Measurements from ENCODE around the gene PNPLA8. TPM values are rescaled to one million over a fixed set of nuclear protein-coding genes. Genes with fewer than 3 reads are reported as not detected.

Gene PNPLA8
- total and polyA plus RNA-seq, 4 donors: 14.7 to 30.3 (median 23.0) TPM

DNA sequence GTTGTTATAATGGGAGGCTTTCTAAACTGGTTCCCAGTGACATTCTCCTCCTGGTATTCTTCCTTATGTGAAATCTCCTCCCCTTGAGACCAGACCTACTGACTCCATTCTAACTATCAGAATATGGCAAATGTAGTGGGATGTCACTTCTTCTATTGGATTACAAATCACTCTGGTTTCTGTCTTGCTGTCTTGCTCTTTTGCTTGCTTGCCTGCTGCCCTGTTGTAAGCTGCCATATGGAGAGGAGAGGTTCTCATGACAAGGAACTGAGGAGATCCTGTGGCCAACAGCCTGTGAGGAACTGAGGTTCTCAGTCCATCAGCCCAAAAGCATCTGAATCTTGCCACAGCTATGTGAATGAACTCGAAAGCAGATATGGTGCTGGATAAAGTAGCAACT is 65.0 kb downstream of the PNPLA8 start:
- DNase-seq (ENCODE audit: low spot score): no peak

DNA sequence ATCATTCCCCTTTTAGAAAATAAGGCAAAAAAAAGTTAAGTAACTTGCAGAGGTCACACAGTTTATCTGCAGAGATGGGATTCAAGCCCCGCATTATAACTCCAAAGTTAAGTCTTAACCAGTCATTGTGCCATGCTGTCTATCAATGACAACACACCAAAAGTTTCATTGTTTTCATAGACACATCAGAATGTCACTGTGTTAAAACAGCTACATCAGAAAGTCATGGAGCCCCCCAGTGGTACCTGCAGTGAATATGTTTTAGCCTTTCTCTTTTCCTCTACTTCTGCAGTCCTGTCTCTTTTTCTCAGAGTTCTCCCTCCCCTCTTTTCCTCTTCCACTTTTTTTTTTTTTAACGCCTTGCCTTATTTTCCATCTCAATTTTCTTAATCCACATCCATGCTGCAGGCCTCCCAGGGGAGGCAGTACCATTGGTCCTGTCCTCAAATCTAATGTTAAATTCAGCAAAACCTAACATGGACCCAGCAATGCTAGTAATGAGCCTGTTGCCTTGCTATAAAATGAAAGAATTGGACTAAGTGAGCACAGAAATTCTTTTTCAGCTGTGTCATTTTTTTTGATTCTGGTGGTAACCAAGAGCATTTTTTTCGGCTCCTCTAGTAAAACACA is 65.9 kb downstream of the PNPLA8 start:
- H3K27ac ChIP-seq (ENCODE audit: low read depth in 1 of 2, low read length in 2 of 2): no peak overlapping the region
- no peak for DNase-seq (ENCODE audit: low spot score)
- H3K9ac ChIP-seq (ENCODE audit: low read depth in 1 of 2, low read length in 2 of 2): no peak overlapping the region
- no peaks in the 10 kb centered on the region for H3K36me3 ChIP-seq (ENCODE audit: control insufficient read depth in 4 of 4, insufficient read depth in 3 of 4, low read depth in 1 of 4, low read length in 3 of 4)
- H3K27me3 ChIP-seq (ENCODE audit: control insufficient read depth in 4 of 4, insufficient read depth in 4 of 4, low read length in 3 of 4): peaks cover 0 to 13% (median 6%) of the 10 kb centered on the region in 4 donors
- no peak overlapping the region for H3K4me3 ChIP-seq (ENCODE audit: low read depth in 1 of 3, low read length in 3 of 3)
- H3K4me1 ChIP-seq (ENCODE audit: control insufficient read depth in 4 of 4, insufficient read depth in 4 of 4, low read length in 3 of 4): peaks cover 2 to 18% (median 11%) of the 10 kb centered on the region in 4 donors
- WGBS: 44% methylated on average over 3 of the region's 3 CpGs
- no peaks in the 10 kb centered on the region for H3K9me3 ChIP-seq (ENCODE audit: control insufficient read depth in 4 of 4, low read length in 3 of 4)
- TF ChIP-seq TAF1 (conservative IDR thresholded peaks at IDR 0.05) (no peak), RAD21 (IDR thresholded peaks at IDR 0.05) (peak; percentile 79 to 81), REST (IDR thresholded peaks at IDR 0.05) (no peak), CTCF (IDR thresholded peaks at IDR 0.05; ENCODE audit: low read depth, low read length, missing input control) (peak; percentile 49)
- TF ChIP-seq, protein P1, sequence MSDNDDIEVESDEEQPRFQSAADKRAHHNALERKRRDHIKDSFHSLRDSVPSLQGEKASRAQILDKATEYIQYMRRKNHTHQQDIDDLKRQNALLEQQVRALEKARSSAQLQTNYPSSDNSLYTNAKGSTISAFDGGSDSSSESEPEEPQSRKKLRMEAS (IDR thresholded peaks at IDR 0.05): no peak

More for the DNA sequence above, 65.0 kb downstream of the PNPLA8 start:
- H3K27ac ChIP-seq (ENCODE audit: low read depth in 1 of 2, low read length in 2 of 2): no peak overlapping the region
- H3K4me3 ChIP-seq (ENCODE audit: low read depth in 1 of 3, low read length in 3 of 3): no peak overlapping the region
- no peaks in the 10 kb centered on the region for H3K9me3 ChIP-seq (ENCODE audit: control insufficient read depth in 4 of 4, low read length in 3 of 4)
- TF ChIP-seq CTCF (IDR thresholded peaks at IDR 0.05; ENCODE audit: low read depth, low read length, missing input control) (no peak), SP1 (IDR thresholded peaks at IDR 0.05) (no peak), NR2F2 (IDR thresholded peaks at IDR 0.05) (no peak), TAF1 (conservative IDR thresholded peaks at IDR 0.05) (no peak), FOXA2 (IDR thresholded peaks at IDR 0.05) (no peak), REST (IDR thresholded peaks at IDR 0.05) (no peak), HNF4A (conservative IDR thresholded peaks at IDR 0.05) (no peak), HNF4G (IDR thresholded peaks at IDR 0.05) (no peak), EGR1 (IDR thresholded peaks at IDR 0.05; ENCODE audit: low read depth in 2 of 2) (no peak), RXRA (IDR thresholded peaks at IDR 0.05) (no peak), GABPA (IDR thresholded peaks at IDR 0.05 in 1 of 2, conservative IDR thresholded peaks at IDR 0.05 in 1 of 2) (no peak), FOXA1 (IDR thresholded peaks at IDR 0.05) (no peak), ATF3 (IDR thresholded peaks at IDR 0.05) (no peak)
- H3K9ac ChIP-seq (ENCODE audit: low read depth in 1 of 2, low read length in 2 of 2): no peak overlapping the region
- WGBS: 81% methylated on average over 1 of the region's 1 CpG
- no peaks in the 10 kb centered on the region for H3K36me3 ChIP-seq (ENCODE audit: control insufficient read depth in 4 of 4, insufficient read depth in 3 of 4, low read depth in 1 of 4, low read length in 3 of 4)
- peaks cover 2 to 9% (median 3%) of the 10 kb centered on the region in 4 donors for H3K4me1 ChIP-seq (ENCODE audit: control insufficient read depth in 4 of 4, insufficient read depth in 4 of 4, low read length in 3 of 4)
- H3K27me3 ChIP-seq (ENCODE audit: control insufficient read depth in 4 of 4, insufficient read depth in 4 of 4, low read length in 3 of 4): peaks cover 0 to 7% (median 6%) of the 10 kb centered on the region in 4 donors
